ENCODE measurements around the gene TAF1L.

DNA sequence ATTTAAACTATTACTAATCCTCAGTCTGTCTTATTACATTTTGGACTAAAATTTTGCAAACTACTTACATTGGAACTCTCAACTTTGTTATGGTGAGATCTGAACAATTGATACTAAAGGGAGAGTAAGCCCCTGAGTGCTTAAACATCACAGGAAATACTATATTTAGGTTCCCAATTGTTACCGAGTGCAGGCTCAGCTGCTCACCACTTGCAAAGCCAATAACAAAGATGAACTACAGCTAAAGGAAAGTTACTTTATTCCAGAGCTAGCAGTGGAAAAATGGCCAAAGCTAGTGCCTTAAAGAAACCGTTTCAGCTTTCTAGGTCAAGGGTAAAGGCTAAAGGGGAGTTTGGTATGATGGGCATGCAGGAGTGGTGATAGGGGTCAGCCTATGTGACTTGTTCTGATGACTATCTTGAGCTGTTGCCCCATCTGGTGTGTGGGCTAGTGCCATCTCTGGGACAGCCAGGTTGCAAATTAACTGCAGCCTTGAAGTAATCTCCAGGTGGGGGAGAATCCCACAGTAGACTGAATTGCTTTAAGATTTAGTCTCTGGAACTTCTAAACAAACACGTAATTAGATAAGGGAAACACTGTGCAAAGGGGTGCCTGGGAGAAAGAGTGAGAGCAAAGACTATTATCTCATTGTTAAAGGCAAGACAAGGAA is 54.7 kb downstream of the TAF1L start:
- no peak for TF ChIP-seq POLR2A (IDR thresholded peaks at IDR 0.05)
- TF ChIP-seq CTCF (IDR thresholded peaks at IDR 0.05 in 4 of 5, conservative IDR thresholded peaks at IDR 0.05 in 1 of 5), result no peak
